Astrocyte of the spinal cord (primary cell): Measurements from ENCODE around the gene PLA2G4C.
"Not testable (repeated sequence)": the region's sequence is repeated elsewhere in the genome, so short reads cannot be mapped to it uniquely, and the experiment has no call there.

ENCODE experiments used
- DNase-seq: peaks from one replicate; pipeline ENCODE4 v3.0.0; 2011; ENCODE audit warnings: low read depth, low spot score
- H3K4me3 ChIP-seq: 2 replicates; pipeline ENCODE4 v1.5.1; 2011; ENCODE audit warnings: low read depth, mild to moderate bottlenecking, low read length, moderate library complexity
- CTCF ChIP-seq: IDR thresholded peaks from 2 replicates; pipeline ENCODE4 v1.5.1; 2012; ENCODE audit warnings: low read depth, mild to moderate bottlenecking, low read length, inconsistent platforms
- in situ Hi-C: cut with HindIII; loops from 2 replicates; pipeline ENCODE4 v1.10.0; 2017; ENCODE audit warnings: low sequenced_read_pairs

PLA2G4C gene

GRCh38 chr19:48085904-48086864 lies 24.4 kb downstream of the PLA2G4C start:
- TF ChIP-seq CTCF, result peak; percentile 8
- in situ Hi-C loops, result no loop called here
- DNase-seq, result no peak
- no peak overlapping the region for H3K4me3 ChIP-seq

GRCh38 chr19:48085076-48085475 lies 25.5 kb downstream of the PLA2G4C start:
- no peak for TF ChIP-seq CTCF
- DNase-seq, result no peak
- in situ Hi-C loops, result no loop called here
- no peak overlapping the region for H3K4me3 ChIP-seq

- no peak for TF ChIP-seq CTCF
- no peak for DNase-seq
- in situ Hi-C loops, result no loop called here
- no peak overlapping the region for H3K4me3 ChIP-seq
Observed at GRCh38 chr19:48081106-48081505, 29.5 kb downstream of the PLA2G4C start.

GRCh38 chr19:48070177-48070769 lies 40.3 kb downstream of the PLA2G4C start:
- H3K4me3 ChIP-seq, in situ Hi-C loops, DNase-seq: not testable (repeated sequence)

- no peak for DNase-seq
- in situ Hi-C loops, result no loop called here
- TF ChIP-seq CTCF, result no peak
- H3K4me3 ChIP-seq, result no peak overlapping the region
Observed at GRCh38 chr19:48069435-48069834, 41.2 kb downstream of the PLA2G4C start.

GRCh38 chr19:48064509-48064908 lies 46.1 kb downstream of the PLA2G4C start:
- H3K4me3 ChIP-seq, result no peak overlapping the region
- no peak for DNase-seq
- in situ Hi-C loops, result no loop called here

More at GRCh38 chr19:48064509-48064908, 46.1 kb downstream of the PLA2G4C start:
- TF ChIP-seq CTCF, result no peak
